Stimulated activated CD8-positive, alpha-beta memory T cell treated with anti-CD3 and anti-CD28 coated beads, Interleukin-2, amount 100 ng/mL, for 48 hours (primary cell): ENCODE measurements around the gene ATAD3C.
"Not testable (repeated sequence)": the region's sequence is repeated elsewhere in the genome, so short reads cannot be mapped to it uniquely, and the experiment has no call there.

Experiments used
- DNase-seq, 2 donors: peaks; one replicate each; pipeline ENCODE4 v3.0.0-alpha.2; 2020; ENCODE audit warnings: low read depth in 2 of 2

Gene ATAD3C

GRCh38 chr1:1507305-1507704 is 57.8 kb downstream of the ATAD3C start:
- no peak for DNase-seq

GRCh38 chr1:1508775-1509464 is 59.4 kb downstream of the ATAD3C start:
- not testable (repeated sequence) for DNase-seq

GRCh38 chr1:1509465-1509850 is 60.0 kb downstream of the ATAD3C start:
- not testable (repeated sequence) for DNase-seq

DNA sequence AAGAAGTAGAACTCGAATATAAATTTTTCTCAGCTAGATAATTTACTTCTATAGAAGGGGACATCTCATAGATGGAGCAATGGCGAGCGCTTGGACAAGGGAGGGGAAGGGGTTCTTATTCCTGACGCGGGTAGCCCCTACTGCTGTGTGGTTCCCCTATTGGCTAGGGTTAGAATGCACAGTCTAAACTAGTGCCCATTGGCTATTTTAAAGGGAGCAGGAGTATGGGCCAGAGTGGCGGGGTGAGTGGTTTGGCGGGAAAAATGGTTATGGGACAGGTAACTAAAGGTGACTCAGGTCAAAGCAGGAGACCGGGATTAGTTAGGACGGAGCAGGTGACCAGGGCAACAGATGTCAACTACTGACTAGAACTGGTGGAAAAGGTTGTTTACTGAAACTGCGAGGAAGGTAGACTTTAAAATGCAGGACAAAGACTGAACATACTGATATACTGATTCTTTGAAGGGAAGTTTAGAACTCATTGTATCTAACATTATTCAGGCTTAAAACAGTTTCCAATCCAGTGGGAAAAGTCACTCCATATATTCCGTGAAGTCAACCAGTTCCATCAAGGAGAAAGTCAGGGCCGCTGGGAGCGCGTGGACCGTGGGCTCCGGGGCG is 61.5 kb downstream of the ATAD3C start:
- no peak for DNase-seq

GRCh38 chr1:1511533-1512285 is 62.2 kb downstream of the ATAD3C start, which contains the start of gene ATAD3A:
Gene ATAD3A, plus strand, starts transcription at chr1:1512162. Its CDS starts 107 bp downstream, at chr1:1512269.
- peak; percentile 96 for DNase-seq

DNA sequence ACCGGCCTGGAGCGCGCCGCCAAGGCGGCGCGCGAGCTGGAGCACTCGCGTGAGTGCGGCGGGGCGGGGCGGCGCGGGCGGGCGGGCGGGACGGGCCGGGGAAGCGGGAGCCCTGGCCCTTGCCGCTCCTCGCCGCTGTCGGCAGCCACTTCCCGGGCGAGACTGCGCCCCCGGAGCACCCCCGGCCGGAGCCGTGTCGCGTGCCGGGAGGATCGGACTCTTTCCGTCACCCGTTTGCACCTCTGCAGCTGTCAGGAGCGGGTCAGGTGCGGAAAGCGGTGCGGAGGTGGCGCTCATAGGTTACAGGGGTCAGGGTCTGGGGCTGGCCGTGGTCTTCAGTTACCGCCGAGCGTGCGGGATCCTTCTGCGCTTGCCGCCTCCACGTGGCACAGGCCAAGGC is 62.9 kb downstream of the ATAD3C start:
- not testable (repeated sequence) for DNase-seq

DNA sequence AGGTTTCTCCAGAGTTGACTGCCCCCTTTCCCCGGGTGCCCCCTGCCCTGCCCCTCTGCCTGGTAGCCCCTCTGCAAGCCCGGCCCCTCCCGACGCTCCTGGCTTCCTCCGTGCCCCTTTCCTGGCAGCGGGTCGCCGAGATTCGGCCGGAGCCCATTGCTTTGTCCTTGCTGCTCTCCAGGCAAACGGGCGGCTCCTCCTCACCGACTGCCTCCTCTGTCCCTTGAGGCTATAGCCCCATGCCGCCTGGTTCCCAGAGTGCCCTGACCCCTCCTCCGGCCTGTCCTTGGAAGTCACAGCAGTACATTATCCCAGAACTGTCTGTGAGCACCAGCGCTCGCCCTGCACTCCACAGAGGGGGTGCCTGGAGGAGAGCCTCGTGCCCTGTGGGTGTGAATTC is 64.2 kb downstream of the ATAD3C start:
- not testable (repeated sequence) for DNase-seq

DNA sequence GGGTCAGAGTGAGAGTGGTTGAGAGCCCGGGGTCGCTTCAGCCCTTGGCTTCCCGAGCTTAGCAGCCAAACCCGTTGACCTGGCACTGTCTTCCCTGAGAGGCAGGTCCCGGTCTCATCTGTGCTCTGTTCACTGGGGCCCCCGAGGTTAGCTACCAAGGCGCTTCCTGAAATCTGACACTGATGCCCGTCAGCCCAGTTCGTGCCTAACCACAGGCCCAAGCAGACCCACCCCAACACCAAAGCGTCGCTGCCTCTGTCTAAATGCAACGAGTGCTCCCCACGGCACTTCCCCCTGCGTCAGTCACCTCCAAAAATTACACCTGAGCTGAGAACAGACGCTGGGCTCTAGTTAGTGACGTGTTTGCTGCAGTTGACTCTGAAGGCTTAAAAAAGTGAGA is 64.9 kb downstream of the ATAD3C start:
- DNase-seq: not testable (repeated sequence)

- DNase-seq: not testable (repeated sequence)
Observed at GRCh38 chr1:1516923-1517322, 67.4 kb downstream of the ATAD3C start.

GRCh38 chr1:1517973-1518620 is 68.6 kb downstream of the ATAD3C start:
- DNase-seq: no peak

GRCh38 chr1:1518621-1519007 is 69.1 kb downstream of the ATAD3C start:
- not testable (repeated sequence) for DNase-seq
